Nephron progenitor cell (in vitro differentiated cells): ENCODE results near the gene TSEN15.

Source experiments
- DNase-seq: peaks from one replicate; pipeline ENCODE4 v3.0.0; 2021
- H3K27ac Mint-ChIP-seq: 2 replicates; pipeline ENCODE4 v1.8.0; 2021; ENCODE audit warnings: mild to moderate bottlenecking, moderate library complexity, mixed read lengths
- H3K27me3 Mint-ChIP-seq: 2 replicates; pipeline ENCODE4 v1.8.0; 2021; ENCODE audit warnings: mild to moderate bottlenecking, low read depth, mixed read lengths; ENCODE audit not compliant: poor library complexity
- H3K36me3 Mint-ChIP-seq: 2 replicates; pipeline ENCODE4 v1.8.0; 2021; ENCODE audit warnings: low read depth, mixed read lengths
- H3K4me1 Mint-ChIP-seq: 2 replicates; pipeline ENCODE4 v1.8.0; 2021; ENCODE audit warnings: mixed read lengths
- H3K4me3 Mint-ChIP-seq: 2 replicates; pipeline ENCODE4 v1.8.0; 2021; ENCODE audit warnings: mild to moderate bottlenecking, moderate library complexity, mixed read lengths
- H3K9me3 Mint-ChIP-seq: 2 replicates; pipeline ENCODE4 v1.8.0; 2021; ENCODE audit warnings: mild to moderate bottlenecking, moderate library complexity, mixed read lengths
- TF ChIP-seq, protein P1 (sequence below): fragments of 200-600 bp; sonication (generic); IDR thresholded peaks from 2 replicates; pipeline ENCODE4 v1.5.0; 2021; ENCODE audit warnings: antibody characterized with exemption

The TSEN15 gene

DNA sequence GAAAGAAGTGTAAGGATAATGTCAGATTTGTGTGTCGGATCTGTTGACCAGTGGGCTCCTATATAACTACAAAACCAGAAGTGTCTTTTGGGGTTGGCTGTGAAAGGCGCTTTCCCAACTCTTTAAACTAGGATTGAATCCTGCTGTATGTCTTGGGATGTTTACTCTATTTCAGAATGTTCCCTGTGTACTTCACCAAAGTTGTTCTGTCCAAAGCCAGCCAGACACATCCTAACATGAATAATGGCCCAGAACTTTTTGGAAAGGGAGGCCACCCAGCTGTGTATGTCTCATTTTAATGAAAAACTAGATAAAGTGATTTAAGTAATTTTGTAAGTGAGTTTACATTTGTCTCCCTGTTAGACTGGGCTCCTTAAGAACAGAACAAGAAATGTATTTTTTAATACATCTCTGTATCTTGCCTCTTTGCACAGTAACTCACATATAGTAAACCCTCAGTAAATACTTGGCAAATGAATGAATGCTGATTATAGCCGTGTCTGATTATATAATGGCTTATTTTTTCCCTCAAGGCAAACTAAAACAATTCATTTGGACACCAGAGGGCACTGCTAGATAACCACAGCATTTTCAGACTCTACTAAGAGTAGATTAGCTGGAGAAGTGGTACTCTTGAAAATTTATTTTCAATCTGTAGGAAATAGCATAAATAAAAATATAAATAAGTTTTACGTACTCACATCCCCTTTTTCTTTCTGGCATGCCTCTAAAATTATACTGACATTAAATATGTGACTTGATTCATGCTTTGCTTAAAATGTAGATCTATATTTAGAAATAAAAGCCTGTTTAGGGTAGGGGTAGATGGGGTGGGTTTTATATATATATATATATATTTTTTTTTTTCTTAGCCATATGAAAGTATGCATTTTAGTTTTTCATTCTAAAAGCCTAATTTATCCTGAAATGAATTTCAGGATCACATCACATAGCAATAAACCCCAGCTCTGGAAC is 23.8 kb downstream of the TSEN15 start:
- no peaks in the 10 kb centered on the region for H3K4me1 Mint-ChIP-seq
- H3K27me3 Mint-ChIP-seq: no peaks in the 10 kb centered on the region
- H3K27ac Mint-ChIP-seq: no peak overlapping the region
- H3K4me3 Mint-ChIP-seq: no peak overlapping the region
- DNase-seq: peak; percentile 20
- H3K9me3 Mint-ChIP-seq: peaks cover 9% of the 10 kb centered on the region
- peaks cover 46% of the 10 kb centered on the region for H3K36me3 Mint-ChIP-seq
- TF ChIP-seq, protein P1, sequence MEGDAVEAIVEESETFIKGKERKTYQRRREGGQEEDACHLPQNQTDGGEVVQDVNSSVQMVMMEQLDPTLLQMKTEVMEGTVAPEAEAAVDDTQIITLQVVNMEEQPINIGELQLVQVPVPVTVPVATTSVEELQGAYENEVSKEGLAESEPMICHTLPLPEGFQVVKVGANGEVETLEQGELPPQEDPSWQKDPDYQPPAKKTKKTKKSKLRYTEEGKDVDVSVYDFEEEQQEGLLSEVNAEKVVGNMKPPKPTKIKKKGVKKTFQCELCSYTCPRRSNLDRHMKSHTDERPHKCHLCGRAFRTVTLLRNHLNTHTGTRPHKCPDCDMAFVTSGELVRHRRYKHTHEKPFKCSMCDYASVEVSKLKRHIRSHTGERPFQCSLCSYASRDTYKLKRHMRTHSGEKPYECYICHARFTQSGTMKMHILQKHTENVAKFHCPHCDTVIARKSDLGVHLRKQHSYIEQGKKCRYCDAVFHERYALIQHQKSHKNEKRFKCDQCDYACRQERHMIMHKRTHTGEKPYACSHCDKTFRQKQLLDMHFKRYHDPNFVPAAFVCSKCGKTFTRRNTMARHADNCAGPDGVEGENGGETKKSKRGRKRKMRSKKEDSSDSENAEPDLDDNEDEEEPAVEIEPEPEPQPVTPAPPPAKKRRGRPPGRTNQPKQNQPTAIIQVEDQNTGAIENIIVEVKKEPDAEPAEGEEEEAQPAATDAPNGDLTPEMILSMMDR: peak; percentile 65

DNA sequence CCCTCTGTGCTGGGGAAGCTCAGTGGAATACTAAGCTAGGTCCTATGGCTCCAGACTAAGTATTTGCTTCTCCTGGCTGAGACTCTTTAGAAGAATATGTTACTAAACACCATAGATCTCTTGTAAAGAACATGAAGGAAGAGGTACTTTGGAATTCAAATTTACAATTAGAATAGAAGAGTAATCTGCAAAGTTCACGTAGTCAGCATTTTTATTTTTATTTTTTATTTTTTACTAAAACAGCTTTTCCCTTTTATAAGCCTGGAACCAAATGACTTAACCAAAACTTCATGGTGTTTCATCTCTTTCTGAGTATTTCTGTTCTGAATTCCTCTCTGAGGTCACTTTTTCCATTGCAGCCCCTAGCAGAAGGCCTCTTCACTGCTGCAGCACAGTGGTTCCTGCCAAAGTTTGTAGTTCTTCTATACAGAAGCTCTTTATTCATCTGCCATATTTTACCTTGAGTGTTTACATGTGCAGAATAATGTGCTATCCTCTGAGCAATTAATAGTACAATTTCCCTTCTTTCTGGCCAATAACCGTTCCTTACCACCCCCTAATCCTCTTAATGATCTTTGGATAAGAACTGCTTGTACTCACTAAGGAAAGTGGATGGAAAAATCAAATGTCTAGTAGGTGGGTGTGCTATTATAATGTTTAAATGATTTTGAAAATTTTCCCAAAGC is 27.2 kb downstream of the TSEN15 start:
- no peaks in the 10 kb centered on the region for H3K4me1 Mint-ChIP-seq
- no peak overlapping the region for H3K4me3 Mint-ChIP-seq
- no peak overlapping the region for H3K27ac Mint-ChIP-seq
- peaks cover 9% of the 10 kb centered on the region for H3K9me3 Mint-ChIP-seq
- no peaks in the 10 kb centered on the region for H3K27me3 Mint-ChIP-seq
- TF ChIP-seq, protein P1: no peak
- peaks cover 24% of the 10 kb centered on the region for H3K36me3 Mint-ChIP-seq
- DNase-seq: no peak

DNA sequence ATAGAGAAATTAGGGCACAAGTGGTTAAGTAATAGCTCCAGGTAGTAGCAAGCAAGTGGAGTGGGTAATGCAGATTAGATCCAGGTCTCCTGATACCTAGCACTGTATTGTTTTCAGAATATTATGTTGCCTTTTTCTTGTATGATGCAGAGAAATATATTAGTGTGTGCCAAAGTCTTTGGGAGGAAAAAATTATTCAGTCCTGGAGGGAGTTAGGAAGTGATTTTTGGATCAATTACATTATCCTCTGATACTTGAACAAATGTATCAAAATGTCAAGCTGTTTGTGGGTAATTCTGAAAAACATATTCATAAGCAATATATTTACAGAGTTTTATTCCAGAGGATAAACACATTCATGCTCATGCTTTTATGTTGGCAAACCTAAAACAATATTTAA is 28.8 kb downstream of the TSEN15 start:
- H3K9me3 Mint-ChIP-seq: peaks cover 9% of the 10 kb centered on the region
- no peaks in the 10 kb centered on the region for H3K27me3 Mint-ChIP-seq
- TF ChIP-seq, protein P1: no peak
- no peaks in the 10 kb centered on the region for H3K4me1 Mint-ChIP-seq
- H3K4me3 Mint-ChIP-seq: no peak overlapping the region
- H3K36me3 Mint-ChIP-seq: peaks cover 15% of the 10 kb centered on the region
- H3K27ac Mint-ChIP-seq: no peak overlapping the region
- no peak for DNase-seq

DNA sequence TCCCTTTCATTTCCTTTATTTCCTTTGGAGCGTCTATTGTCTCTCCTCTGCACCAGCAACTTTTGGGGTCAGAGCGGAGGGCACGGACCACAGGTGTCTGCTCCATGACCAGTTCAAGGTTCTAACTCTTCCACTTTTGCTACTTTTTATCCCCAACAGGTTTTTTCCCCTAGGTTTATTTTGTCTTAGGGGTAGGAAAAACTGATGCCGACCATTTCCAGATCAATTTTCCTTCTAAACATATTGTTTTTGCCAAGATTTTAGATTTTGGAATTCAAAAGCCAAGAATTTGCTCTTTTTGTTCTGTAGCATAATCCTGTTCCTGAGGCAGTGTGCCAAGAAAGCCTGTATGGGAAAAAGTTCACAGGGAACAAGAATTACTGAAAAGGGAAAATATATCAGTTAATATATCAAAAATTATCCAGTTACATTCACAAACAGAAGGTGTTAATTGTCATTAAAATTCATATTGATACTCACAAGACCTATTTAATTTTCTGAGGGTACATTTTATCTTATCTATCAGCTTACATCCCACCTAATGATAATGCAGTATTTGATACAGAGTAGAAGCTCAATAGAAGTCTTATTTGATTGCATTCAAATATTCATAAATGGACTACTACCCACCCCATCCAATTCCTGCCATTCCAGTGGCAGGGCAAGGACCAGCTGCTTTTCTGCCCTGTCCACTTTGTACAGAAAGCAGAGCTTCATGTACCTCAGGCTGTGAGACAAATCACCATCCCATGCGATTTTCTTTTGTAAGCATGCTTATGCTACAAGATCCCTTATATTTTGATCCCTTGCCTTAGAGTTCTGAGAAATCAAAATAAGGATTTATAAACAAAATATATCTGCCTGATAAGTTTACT is 31.2 kb downstream of the TSEN15 start:
- no peak overlapping the region for H3K4me3 Mint-ChIP-seq
- H3K4me1 Mint-ChIP-seq: no peaks in the 10 kb centered on the region
- H3K27ac Mint-ChIP-seq: no peak overlapping the region
- no peaks in the 10 kb centered on the region for H3K27me3 Mint-ChIP-seq
- TF ChIP-seq, protein P1: no peak
- no peak for DNase-seq
- H3K36me3 Mint-ChIP-seq: peaks cover 12% of the 10 kb centered on the region
- peaks cover 3% of the 10 kb centered on the region for H3K9me3 Mint-ChIP-seq

DNA sequence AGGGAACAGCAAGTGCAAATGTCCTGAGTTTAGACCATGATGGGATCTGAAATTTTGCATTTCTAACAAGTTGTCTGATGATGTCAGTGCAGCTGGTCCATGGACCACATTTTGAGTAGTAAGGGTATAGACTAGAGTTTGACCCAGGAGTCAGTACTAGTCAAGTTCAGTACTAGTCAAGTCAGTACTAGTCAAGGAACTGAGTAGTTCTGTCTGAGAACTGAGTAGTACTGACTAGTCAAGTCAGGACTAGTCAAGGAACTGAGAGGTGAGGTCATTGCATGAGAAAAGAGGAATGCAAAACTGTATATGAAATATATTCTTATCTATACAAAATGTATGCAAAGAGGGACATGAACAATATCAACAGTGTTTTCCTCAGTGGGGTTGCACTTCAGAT is 34.1 kb downstream of the TSEN15 start:
- Mint-ChIP-seq H3K36me3 (peaks cover 16% of the 10 kb centered on the region), H3K27ac (no peak overlapping the region), H3K4me3 (no peak overlapping the region), H3K4me1 (no peaks in the 10 kb centered on the region), H3K27me3 (no peaks in the 10 kb centered on the region), H3K9me3 (no peaks in the 10 kb centered on the region)
- TF ChIP-seq, protein P1: no peak
- DNase-seq: no peak
